ENCODE results near the gene SETD1A.

- TF ChIP-seq, protein P1, sequence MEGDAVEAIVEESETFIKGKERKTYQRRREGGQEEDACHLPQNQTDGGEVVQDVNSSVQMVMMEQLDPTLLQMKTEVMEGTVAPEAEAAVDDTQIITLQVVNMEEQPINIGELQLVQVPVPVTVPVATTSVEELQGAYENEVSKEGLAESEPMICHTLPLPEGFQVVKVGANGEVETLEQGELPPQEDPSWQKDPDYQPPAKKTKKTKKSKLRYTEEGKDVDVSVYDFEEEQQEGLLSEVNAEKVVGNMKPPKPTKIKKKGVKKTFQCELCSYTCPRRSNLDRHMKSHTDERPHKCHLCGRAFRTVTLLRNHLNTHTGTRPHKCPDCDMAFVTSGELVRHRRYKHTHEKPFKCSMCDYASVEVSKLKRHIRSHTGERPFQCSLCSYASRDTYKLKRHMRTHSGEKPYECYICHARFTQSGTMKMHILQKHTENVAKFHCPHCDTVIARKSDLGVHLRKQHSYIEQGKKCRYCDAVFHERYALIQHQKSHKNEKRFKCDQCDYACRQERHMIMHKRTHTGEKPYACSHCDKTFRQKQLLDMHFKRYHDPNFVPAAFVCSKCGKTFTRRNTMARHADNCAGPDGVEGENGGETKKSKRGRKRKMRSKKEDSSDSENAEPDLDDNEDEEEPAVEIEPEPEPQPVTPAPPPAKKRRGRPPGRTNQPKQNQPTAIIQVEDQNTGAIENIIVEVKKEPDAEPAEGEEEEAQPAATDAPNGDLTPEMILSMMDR (IDR thresholded peaks at IDR 0.05): no peak
- no peak for TF ChIP-seq POLR2A (IDR thresholded peaks at IDR 0.05; ENCODE audit: low read length)
- no peak for TF ChIP-seq SMC3 (IDR thresholded peaks at IDR 0.05)
- TF ChIP-seq REST (IDR thresholded peaks at IDR 0.05): no peak
- TF ChIP-seq, protein P2, sequence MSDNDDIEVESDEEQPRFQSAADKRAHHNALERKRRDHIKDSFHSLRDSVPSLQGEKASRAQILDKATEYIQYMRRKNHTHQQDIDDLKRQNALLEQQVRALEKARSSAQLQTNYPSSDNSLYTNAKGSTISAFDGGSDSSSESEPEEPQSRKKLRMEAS (IDR thresholded peaks at IDR 0.05): no peak
- TF ChIP-seq BHLHE40 (IDR thresholded peaks at IDR 0.05; ENCODE audit: low read depth, low read length): no peak
- TF ChIP-seq CBX2 (IDR thresholded peaks at IDR 0.05; ENCODE audit: borderline replicate concordance, low read depth): no peak
- TF ChIP-seq, protein P3, sequence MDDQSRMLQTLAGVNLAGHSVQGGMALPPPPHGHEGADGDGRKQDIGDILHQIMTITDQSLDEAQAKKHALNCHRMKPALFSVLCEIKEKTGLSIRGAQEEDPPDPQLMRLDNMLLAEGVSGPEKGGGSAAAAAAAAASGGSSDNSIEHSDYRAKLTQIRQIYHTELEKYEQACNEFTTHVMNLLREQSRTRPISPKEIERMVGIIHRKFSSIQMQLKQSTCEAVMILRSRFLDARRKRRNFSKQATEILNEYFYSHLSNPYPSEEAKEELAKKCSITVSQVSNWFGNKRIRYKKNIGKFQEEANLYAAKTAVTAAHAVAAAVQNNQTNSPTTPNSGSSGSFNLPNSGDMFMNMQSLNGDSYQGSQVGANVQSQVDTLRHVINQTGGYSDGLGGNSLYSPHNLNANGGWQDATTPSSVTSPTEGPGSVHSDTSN (IDR thresholded peaks at IDR 0.05): no peak
- TF ChIP-seq JUNB (IDR thresholded peaks at IDR 0.05): no peak
- TF ChIP-seq JUN (IDR thresholded peaks at IDR 0.05): no peak
Observed at GRCh38 chr16:30961384-30961783, 3.8 kb downstream of the SETD1A start.

Measured in A549 (cell line).